Activated CD4-positive, alpha-beta T cell treated with anti-CD3 and anti-CD28 coated beads, Interleukin-2, amount 50 U/mL, for 48 hours (primary cell): ENCODE data around the gene UACA.
"Not testable (repeated sequence)": the region's sequence is repeated elsewhere in the genome, so short reads cannot be mapped to it uniquely, and the experiment has no call there.

Source experiments
- DNase-seq, 2 experiments: peaks; one replicate each; pipeline ENCODE4 v3.0.0-alpha.2; 2020

Gene UACA

GRCh38 chr15:70750203-70750869 is 13.0 kb downstream of the UACA start:
- DNase-seq = no peak

- DNase-seq = no peak
These were observed 15.0 kb downstream of the UACA start for GRCh38 chr15:70748281-70748747.

GRCh38 chr15:70746598-70746997 is 16.8 kb downstream of the UACA start:
- not testable (repeated sequence) for DNase-seq

GRCh38 chr15:70742928-70743327 is 20.4 kb downstream of the UACA start:
- no peak for DNase-seq

- no peak for DNase-seq
These were observed 21.6 kb downstream of the UACA start for GRCh38 chr15:70741677-70742293.

GRCh38 chr15:70741107-70741531 is 22.2 kb downstream of the UACA start:
- no peak for DNase-seq

- not testable (repeated sequence) for DNase-seq
These were observed 28.3 kb downstream of the UACA start for GRCh38 chr15:70735040-70735439.

- DNase-seq = no peak
These were observed 34.2 kb downstream of the UACA start for GRCh38 chr15:70729164-70729563.

- no peak for DNase-seq
These were observed 36.6 kb downstream of the UACA start for GRCh38 chr15:70726753-70727152.

GRCh38 chr15:70723927-70724326 is 39.4 kb downstream of the UACA start:
- no peak for DNase-seq

GRCh38 chr15:70723122-70723422 is 40.3 kb downstream of the UACA start:
- DNase-seq = no peak

- DNase-seq = no peak
These were observed 40.9 kb downstream of the UACA start for GRCh38 chr15:70722266-70723121.

GRCh38 chr15:70720228-70721016 is 42.9 kb downstream of the UACA start:
- no peak for DNase-seq

GRCh38 chr15:70717237-70717793 is 46.0 kb downstream of the UACA start:
- no peak for DNase-seq

- no peak for DNase-seq
These were observed 47.4 kb downstream of the UACA start for GRCh38 chr15:70715840-70716485.

- DNase-seq = no peak
These were observed 48.8 kb downstream of the UACA start for GRCh38 chr15:70714565-70714964.

GRCh38 chr15:70714015-70714414 is 49.3 kb downstream of the UACA start:
- no peak for DNase-seq

GRCh38 chr15:70712271-70712670 is 51.1 kb downstream of the UACA start:
- DNase-seq = no peak

- no peak for DNase-seq
These were observed 52.6 kb downstream of the UACA start for GRCh38 chr15:70710714-70711113.

- no peak for DNase-seq
These were observed 54.5 kb downstream of the UACA start for GRCh38 chr15:70708839-70709238.

- DNase-seq = no peak
These were observed 55.6 kb downstream of the UACA start for GRCh38 chr15:70707686-70708300.

- no peak for DNase-seq
These were observed 58.6 kb downstream of the UACA start for GRCh38 chr15:70704731-70705130.
